BE2C (cell line): ENCODE measurements around the gene PPM1D.

Source experiments
- DNase-seq: peaks from one replicate; pipeline ENCODE4 v3.0.0-alpha.2; 2020
- H3K27me3 ChIP-seq: fragments of 250-450 bp; sonication (Bioruptor Pico); 2 replicates; pipeline ENCODE4 v1.5.1; 2020; ENCODE audit warnings: mild to moderate bottlenecking
- H3K36me3 ChIP-seq: fragments of 250-450 bp; sonication (Bioruptor Pico); 2 replicates; pipeline ENCODE4 v1.5.1; 2020; ENCODE audit warnings: mild to moderate bottlenecking
- H3K4me1 ChIP-seq: fragments of 250-450 bp; sonication (Bioruptor Pico); 2 replicates; pipeline ENCODE4 v1.5.1; 2020
- H3K4me3 ChIP-seq: 2 replicates; pipeline ENCODE4 v1.5.1; 2011; ENCODE audit warnings: low read depth, low read length
- H3K9me3 ChIP-seq: fragments of 250-450 bp; sonication (Bioruptor Pico); 2 replicates; pipeline ENCODE4 v1.5.1; 2020
- CTCF ChIP-seq: IDR thresholded peaks from 2 replicates; pipeline ENCODE4 v1.5.1; 2012; ENCODE audit warnings: mild to moderate bottlenecking, low read depth, low read length

Gene PPM1D

GRCh38 chr17:60639019-60639330 is 39.0 kb downstream of the PPM1D start:
- Histone ChIP-seq H3K9me3 (no peaks in the 10 kb centered on the region), H3K4me1 (no peaks in the 10 kb centered on the region), H3K36me3 (peaks cover 25% of the 10 kb centered on the region), H3K4me3 (no peak overlapping the region), H3K27me3 (no peaks in the 10 kb centered on the region)
- no peak for TF ChIP-seq CTCF
- no peak for DNase-seq

- H3K36me3 ChIP-seq = peaks cover 13% of the 10 kb centered on the region
- H3K9me3 ChIP-seq = no peaks in the 10 kb centered on the region
- H3K4me1 ChIP-seq = no peaks in the 10 kb centered on the region
- H3K4me3 ChIP-seq = no peak overlapping the region
- no peaks in the 10 kb centered on the region for H3K27me3 ChIP-seq
- no peak for DNase-seq
- peak; percentile 66 for TF ChIP-seq CTCF
Observed at GRCh38 chr17:60640503-60640902, 40.5 kb downstream of the PPM1D start.

- Histone ChIP-seq H3K4me1 (no peaks in the 10 kb centered on the region), H3K36me3 (peaks cover 8% of the 10 kb centered on the region), H3K27me3 (no peaks in the 10 kb centered on the region), H3K9me3 (no peaks in the 10 kb centered on the region), H3K4me3 (no peak overlapping the region)
- DNase-seq = no peak
- no peak for TF ChIP-seq CTCF
Observed at GRCh38 chr17:60641126-60641525, 41.1 kb downstream of the PPM1D start.

- DNase-seq = peak; percentile 85
- Histone ChIP-seq H3K4me1 (no peaks in the 10 kb centered on the region; the same call in 1 of the 2 replicates), H3K27me3 (no peaks in the 10 kb centered on the region), H3K9me3 (no peaks in the 10 kb centered on the region), H3K4me3 (no peak overlapping the region), H3K36me3 (peaks cover 8% of the 10 kb centered on the region; the same call in 1 of the 2 replicates)
- peak; percentile 78 for TF ChIP-seq CTCF
Observed at GRCh38 chr17:60641810-60642220, 41.8 kb downstream of the PPM1D start.

- no peak for TF ChIP-seq CTCF
- no peak for DNase-seq
- Histone ChIP-seq H3K4me1 (no peaks in the 10 kb centered on the region; the same call in 1 of the 2 replicates), H3K27me3 (no peaks in the 10 kb centered on the region), H3K9me3 (no peaks in the 10 kb centered on the region), H3K36me3 (peaks cover 18% of the 10 kb centered on the region), H3K4me3 (no peak overlapping the region)
Observed at GRCh38 chr17:60645918-60646523, 46.0 kb downstream of the PPM1D start.

GRCh38 chr17:60646701-60647100 is 46.7 kb downstream of the PPM1D start:
- no peak for TF ChIP-seq CTCF
- H3K36me3 ChIP-seq = peaks cover 22% of the 10 kb centered on the region
- H3K27me3 ChIP-seq = no peaks in the 10 kb centered on the region
- H3K4me1 ChIP-seq = no peaks in the 10 kb centered on the region; the same call in 1 of the 2 replicates
- H3K4me3 ChIP-seq = no peak overlapping the region
- no peaks in the 10 kb centered on the region for H3K9me3 ChIP-seq
- DNase-seq = no peak
